ENCODE data around the gene NCBP3.

The NCBP3 gene

DNA sequence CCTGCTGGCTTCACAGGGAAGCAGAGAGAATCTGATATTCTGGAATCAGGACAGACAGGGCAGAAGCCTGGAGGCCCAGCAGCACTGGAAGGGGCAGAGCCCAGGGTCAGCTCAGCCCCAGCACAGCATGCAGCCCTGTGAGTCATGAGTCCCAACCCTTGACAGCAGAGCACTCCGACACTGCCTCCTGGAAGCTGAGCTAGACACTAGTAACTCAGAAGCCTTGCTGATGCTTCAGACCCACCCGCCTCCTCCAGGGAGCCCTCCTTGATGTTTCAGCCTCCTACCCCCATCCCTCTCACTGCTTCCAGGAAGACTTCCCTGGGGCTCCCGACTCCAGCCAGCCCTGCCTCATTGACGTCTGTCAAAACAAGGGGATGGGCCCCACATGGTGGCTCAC lies 39.9 kb upstream of the NCBP3 start:
- DNase-seq (ENCODE audit: extremely low spot score): no peak
- CTCF ChIA-PET: no interaction called here
- POLR2A ChIA-PET: no interaction called here
- TF ChIP-seq TARDBP (IDR thresholded peaks at IDR 0.05) (no peak), ARNT (IDR thresholded peaks at IDR 0.05) (no peak), L3MBTL2 (conservative IDR thresholded peaks at IDR 0.05) (no peak), ZNF384 (IDR thresholded peaks at IDR 0.05) (no peak), HDGF (IDR thresholded peaks at IDR 0.05; ENCODE audit: borderline replicate concordance) (no peak), NFRKB (IDR thresholded peaks at IDR 0.05) (no peak), BHLHE40 (IDR thresholded peaks at IDR 0.05; ENCODE audit: borderline replicate concordance) (no peak), ELF4 (IDR thresholded peaks at IDR 0.05) (no peak), SUZ12 (IDR thresholded peaks at IDR 0.05) (no peak), LEF1 (IDR thresholded peaks at IDR 0.05; ENCODE audit: borderline replicate concordance) (no peak), FOXM1 (IDR thresholded peaks at IDR 0.05; ENCODE audit: borderline replicate concordance) (no peak), CTBP1 (IDR thresholded peaks at IDR 0.05; ENCODE audit: borderline replicate concordance) (no peak), SP1 (IDR thresholded peaks at IDR 0.05) (no peak), FOXK2 (IDR thresholded peaks at IDR 0.05) (no peak)
- TF ChIP-seq, protein P1, sequence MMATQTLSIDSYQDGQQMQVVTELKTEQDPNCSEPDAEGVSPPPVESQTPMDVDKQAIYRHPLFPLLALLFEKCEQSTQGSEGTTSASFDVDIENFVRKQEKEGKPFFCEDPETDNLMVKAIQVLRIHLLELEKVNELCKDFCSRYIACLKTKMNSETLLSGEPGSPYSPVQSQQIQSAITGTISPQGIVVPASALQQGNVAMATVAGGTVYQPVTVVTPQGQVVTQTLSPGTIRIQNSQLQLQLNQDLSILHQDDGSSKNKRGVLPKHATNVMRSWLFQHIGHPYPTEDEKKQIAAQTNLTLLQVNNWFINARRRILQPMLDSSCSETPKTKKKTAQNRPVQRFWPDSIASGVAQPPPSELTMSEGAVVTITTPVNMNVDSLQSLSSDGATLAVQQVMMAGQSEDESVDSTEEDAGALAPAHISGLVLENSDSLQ (IDR thresholded peaks at IDR 0.05): no peak

DNA sequence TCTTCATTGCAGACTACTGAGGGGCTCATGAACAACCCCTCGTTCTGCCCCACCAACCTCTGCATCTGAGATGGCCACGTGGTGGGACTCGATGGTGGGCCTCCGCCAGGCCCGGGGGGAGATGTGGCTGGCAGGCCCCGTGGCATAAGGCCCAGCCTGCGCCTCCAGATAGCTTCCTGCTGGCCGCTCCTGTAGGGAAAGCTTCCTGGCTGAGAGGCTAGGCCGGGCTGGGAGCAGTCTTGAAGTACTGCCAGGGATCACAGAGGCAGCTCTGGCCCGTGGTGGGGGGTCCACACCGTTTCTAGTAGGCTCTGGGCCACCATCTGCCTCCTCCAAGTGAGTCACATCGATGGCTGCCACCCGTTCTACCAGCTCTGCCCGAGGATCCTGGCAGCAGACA lies 39.2 kb upstream of the NCBP3 start:
- CTCF ChIA-PET: no interaction called here
- no peak for DNase-seq (ENCODE audit: extremely low spot score)
- TF ChIP-seq ZNF384 (IDR thresholded peaks at IDR 0.05) (no peak), SUZ12 (IDR thresholded peaks at IDR 0.05) (no peak), LEF1 (IDR thresholded peaks at IDR 0.05; ENCODE audit: borderline replicate concordance) (no peak), L3MBTL2 (conservative IDR thresholded peaks at IDR 0.05) (no peak), NFRKB (IDR thresholded peaks at IDR 0.05) (no peak), SP1 (IDR thresholded peaks at IDR 0.05) (no peak), HDGF (IDR thresholded peaks at IDR 0.05; ENCODE audit: borderline replicate concordance) (no peak), ARNT (IDR thresholded peaks at IDR 0.05) (no peak), TARDBP (IDR thresholded peaks at IDR 0.05) (no peak), FOXK2 (IDR thresholded peaks at IDR 0.05) (no peak)
- POLR2A ChIA-PET: no interaction called here

DNA sequence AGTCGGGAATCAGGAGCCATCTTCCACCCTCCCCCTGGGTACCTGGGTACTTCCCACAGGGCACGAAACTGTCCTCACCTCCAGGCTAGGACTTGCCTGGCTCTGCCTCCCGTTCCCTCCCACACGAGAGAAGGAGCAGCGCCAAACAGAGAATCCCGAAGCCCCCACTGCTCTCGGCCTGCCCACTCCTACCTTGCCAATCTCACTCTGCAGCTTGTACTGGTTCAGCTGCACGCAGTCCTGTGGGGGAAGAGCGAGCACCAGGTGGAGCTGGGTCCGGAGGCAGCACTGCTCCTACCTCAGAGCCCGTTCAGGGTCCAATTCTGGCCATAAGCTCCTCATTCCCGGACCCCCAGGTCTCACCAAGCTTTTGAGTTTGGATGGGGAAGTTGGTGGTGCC lies 38.1 kb upstream of the NCBP3 start:
- POLR2A ChIA-PET: no interaction called here
- TF ChIP-seq FOXA1 (IDR thresholded peaks at IDR 0.05) (no peak), HDGF (IDR thresholded peaks at IDR 0.05; ENCODE audit: borderline replicate concordance) (no peak), ELF4 (IDR thresholded peaks at IDR 0.05) (no peak), NFRKB (IDR thresholded peaks at IDR 0.05) (no peak), L3MBTL2 (conservative IDR thresholded peaks at IDR 0.05) (no peak), ARNT (IDR thresholded peaks at IDR 0.05) (no peak), SUZ12 (IDR thresholded peaks at IDR 0.05) (no peak), ZNF384 (IDR thresholded peaks at IDR 0.05) (no peak), SP1 (IDR thresholded peaks at IDR 0.05) (no peak)
- CTCF ChIA-PET: interaction anchor here (0.9 kb wide), 1 partner anchor 19 kb away, joined by 3 read pairs; no protein-coding TSS in a partner anchor
- no peak for DNase-seq (ENCODE audit: extremely low spot score)

DNA sequence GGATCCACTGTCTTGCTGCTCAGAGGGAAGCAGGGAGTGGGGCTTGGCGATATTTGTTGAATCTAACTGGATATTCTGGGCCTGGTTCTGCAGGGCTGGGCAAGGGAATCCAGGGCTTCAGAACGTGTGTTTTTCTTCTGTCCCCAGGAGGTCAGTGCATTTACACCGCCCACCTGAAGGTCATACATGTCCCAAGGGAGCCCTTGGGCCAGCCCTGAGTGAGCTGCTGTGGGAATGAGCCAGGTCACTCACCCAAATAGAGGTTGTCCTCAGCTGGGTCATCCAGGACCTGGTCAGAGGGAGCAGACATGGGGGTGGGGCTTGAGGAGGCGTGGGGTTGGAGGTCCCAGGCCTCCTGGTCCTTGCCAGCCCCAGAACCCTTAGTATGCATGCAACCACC lies 36.2 kb upstream of the NCBP3 start:
- ChIA-PET POLR2A (no interaction called here), CTCF (no interaction called here)
- no peak for DNase-seq (ENCODE audit: extremely low spot score)
- TF ChIP-seq ZNF384 (IDR thresholded peaks at IDR 0.05) (no peak), BHLHE40 (IDR thresholded peaks at IDR 0.05; ENCODE audit: borderline replicate concordance) (no peak), FOXM1 (IDR thresholded peaks at IDR 0.05; ENCODE audit: borderline replicate concordance) (no peak), TARDBP (IDR thresholded peaks at IDR 0.05) (no peak), HDGF (IDR thresholded peaks at IDR 0.05; ENCODE audit: borderline replicate concordance) (no peak), ELF4 (IDR thresholded peaks at IDR 0.05) (no peak), SUZ12 (IDR thresholded peaks at IDR 0.05) (no peak), L3MBTL2 (conservative IDR thresholded peaks at IDR 0.05) (no peak), ARNT (IDR thresholded peaks at IDR 0.05) (no peak), SP1 (IDR thresholded peaks at IDR 0.05) (no peak), FOXK2 (IDR thresholded peaks at IDR 0.05) (no peak)
- TF ChIP-seq, protein P1 (IDR thresholded peaks at IDR 0.05): no peak

DNA sequence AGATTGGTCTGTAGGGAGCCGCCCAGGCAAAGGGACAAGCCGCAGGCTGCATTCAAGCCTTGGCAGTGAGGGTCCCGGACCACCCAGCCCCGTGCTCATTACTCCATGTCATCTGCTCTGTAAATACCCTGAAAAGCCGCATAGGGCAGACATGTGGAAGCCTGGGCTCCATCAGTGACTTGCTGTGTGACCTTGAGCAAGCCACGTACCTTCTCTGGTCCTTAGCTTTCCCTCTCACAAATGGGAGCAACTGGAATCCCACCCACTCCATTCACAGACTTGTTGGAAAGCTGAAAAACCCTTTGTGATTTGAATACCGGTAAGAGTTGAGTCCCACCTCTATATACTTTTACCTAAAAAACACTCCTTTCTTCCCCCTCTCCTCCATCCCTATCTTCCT lies 34.9 kb upstream of the NCBP3 start:
- ChIA-PET POLR2A (interaction anchor here (1.4 to 1.5 kb wide), 2 partner anchors 9 to 12 kb away, joined by 3 to 5 read pairs; partner anchors contain the start of gene CAMKK1), CTCF (no interaction called here)
- TF ChIP-seq FOXA1 (IDR thresholded peaks at IDR 0.05) (no peak), SUZ12 (IDR thresholded peaks at IDR 0.05) (no peak), ELF4 (IDR thresholded peaks at IDR 0.05) (no peak), TARDBP (IDR thresholded peaks at IDR 0.05) (no peak), NFRKB (IDR thresholded peaks at IDR 0.05) (no peak), FOXK2 (IDR thresholded peaks at IDR 0.05) (no peak), HDGF (IDR thresholded peaks at IDR 0.05; ENCODE audit: borderline replicate concordance) (no peak), LEF1 (IDR thresholded peaks at IDR 0.05; ENCODE audit: borderline replicate concordance) (no peak), ZNF384 (IDR thresholded peaks at IDR 0.05) (no peak), FOXM1 (IDR thresholded peaks at IDR 0.05; ENCODE audit: borderline replicate concordance) (no peak), BHLHE40 (IDR thresholded peaks at IDR 0.05; ENCODE audit: borderline replicate concordance) (no peak), ARNT (IDR thresholded peaks at IDR 0.05) (no peak)
- TF ChIP-seq, protein P1 (IDR thresholded peaks at IDR 0.05): no peak
- DNase-seq (ENCODE audit: extremely low spot score): no peak

DNA sequence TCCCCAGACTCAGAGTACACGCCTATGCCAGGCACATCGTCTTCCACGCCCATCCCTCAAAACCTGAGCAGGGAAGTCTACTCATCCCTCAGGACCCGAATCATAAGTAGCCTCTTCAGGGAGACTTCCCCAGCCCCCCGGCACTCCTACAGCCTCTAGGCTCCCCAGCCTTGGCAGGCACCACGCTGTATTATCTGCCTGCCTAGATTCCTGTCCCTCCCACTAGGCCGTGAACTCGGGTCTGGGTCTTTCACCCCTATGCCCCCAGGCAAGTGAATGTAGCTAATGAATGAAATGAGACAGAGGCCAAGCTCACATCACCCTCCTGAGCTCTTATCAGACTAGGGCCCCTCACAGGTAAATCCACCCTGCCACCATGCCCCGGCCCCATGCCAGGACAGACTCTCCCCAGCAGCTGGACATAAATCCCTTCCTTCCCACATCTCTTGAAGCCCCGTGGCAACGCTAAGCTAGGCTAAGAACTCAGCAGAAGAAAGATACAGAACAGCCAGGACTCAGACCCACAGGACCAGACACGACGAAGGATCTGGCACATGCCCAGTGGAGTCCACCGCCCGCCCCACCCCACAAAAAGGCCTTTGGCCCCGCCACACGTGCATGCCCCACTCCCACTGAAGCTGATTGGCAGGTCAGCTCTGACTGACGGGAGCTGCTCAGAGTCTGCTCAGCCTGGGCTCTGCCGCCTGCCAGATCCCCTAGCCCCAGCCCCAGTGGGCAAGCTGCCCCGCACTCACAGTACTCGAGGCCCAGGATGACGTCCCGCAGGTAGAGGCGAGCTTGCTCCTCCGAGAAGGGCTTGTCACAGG lies 33.8 kb upstream of the NCBP3 start:
- no peak for TF ChIP-seq SUZ12 (IDR thresholded peaks at IDR 0.05)
- TF ChIP-seq ELF4 (IDR thresholded peaks at IDR 0.05): no peak
- TF ChIP-seq L3MBTL2 (conservative IDR thresholded peaks at IDR 0.05): no peak
- no peak for TF ChIP-seq NFRKB (IDR thresholded peaks at IDR 0.05)
- no peak for TF ChIP-seq ZNF384 (IDR thresholded peaks at IDR 0.05)
- no peak for TF ChIP-seq FOXM1 (IDR thresholded peaks at IDR 0.05; ENCODE audit: borderline replicate concordance)
- TF ChIP-seq BHLHE40 (IDR thresholded peaks at IDR 0.05; ENCODE audit: borderline replicate concordance): no peak
- no peak for TF ChIP-seq SP1 (IDR thresholded peaks at IDR 0.05)
- TF ChIP-seq, protein P1 (IDR thresholded peaks at IDR 0.05): no peak
- no peak for TF ChIP-seq ARNT (IDR thresholded peaks at IDR 0.05)
- TF ChIP-seq FOXA1 (IDR thresholded peaks at IDR 0.05): no peak
- no peak for TF ChIP-seq TARDBP (IDR thresholded peaks at IDR 0.05)
- TF ChIP-seq CTBP1 (IDR thresholded peaks at IDR 0.05; ENCODE audit: borderline replicate concordance): no peak
- DNase-seq (ENCODE audit: extremely low spot score): no peak
- ChIA-PET CTCF (no interaction called here), POLR2A (interaction anchor here (1.5 to 1.8 kb wide), 2 partner anchors 10 to 13 kb away, joined by 5 to 9 read pairs; partner anchors contain the start of gene CAMKK1)
